Measurements from ENCODE around the gene DLL1.

The DLL1 gene

GRCh38 chr6:170264086-170264485 lies 26.8 kb downstream of the DLL1 start:
- ATAC-seq (ENCODE audit: insufficient read depth, low read depth) = no peak

GRCh38 chr6:170263410-170263809 lies 27.5 kb downstream of the DLL1 start:
- TF ChIP-seq EZH2 (IDR thresholded peaks at IDR 0.05; ENCODE audit: borderline replicate concordance, low read depth, low read length, severe bottlenecking) = no peak
- TF ChIP-seq CTCF (IDR thresholded peaks at IDR 0.05; ENCODE audit: borderline replicate concordance, extremely low read depth, low read length, poor library complexity, severe bottlenecking) = no peak
- no peaks in the 10 kb centered on the region for H3K27me3 ChIP-seq (ENCODE audit: insufficient read depth, low read length, poor library complexity)
- DNase-seq = no peak

More at GRCh38 chr6:170264086-170264485, 26.8 kb downstream of the DLL1 start:
- Histone ChIP-seq H3K4me3 (ENCODE audit: low read depth in 1 of 2, low read length in 2 of 2) (no peak overlapping the region), H3K9ac (ENCODE audit: low read depth, low read length) (no peak overlapping the region), H4K20me1 (ENCODE audit: insufficient read depth, low read length) (no peaks in the 10 kb centered on the region; the same call in 1 of the 2 replicates), H2AFZ (ENCODE audit: low read depth, low read length) (no peak overlapping the region), H3K4me1 (ENCODE audit: insufficient read depth, low read length) (no peaks in the 10 kb centered on the region), H3K27ac (ENCODE audit: low read length) (no peak overlapping the region), H3K27me3 (ENCODE audit: insufficient read depth, low read length, poor library complexity) (no peaks in the 10 kb centered on the region), H3K79me2 (ENCODE audit: insufficient read depth, low read length) (no peaks in the 10 kb centered on the region), H3K36me3 (ENCODE audit: insufficient read depth, low read length) (no peaks in the 10 kb centered on the region), H3K4me2 (ENCODE audit: insufficient read depth, low read length) (no peak overlapping the region), H3K9me3 (ENCODE audit: insufficient read depth, low read length, severe bottlenecking) (no peaks in the 10 kb centered on the region)
- TF ChIP-seq EZH2 (IDR thresholded peaks at IDR 0.05; ENCODE audit: borderline replicate concordance, low read depth, low read length, severe bottlenecking) = no peak
- no peak for TF ChIP-seq CTCF (IDR thresholded peaks at IDR 0.05; ENCODE audit: borderline replicate concordance, extremely low read depth, low read length, poor library complexity, severe bottlenecking)
- no peak for DNase-seq

GRCh38 chr6:170262489-170263088 lies 28.3 kb downstream of the DLL1 start:
- Histone ChIP-seq H3K36me3 (ENCODE audit: insufficient read depth, low read length) (no peaks in the 10 kb centered on the region), H3K9ac (ENCODE audit: low read depth, low read length) (no peak overlapping the region)
- TF ChIP-seq CTCF (IDR thresholded peaks at IDR 0.05; ENCODE audit: borderline replicate concordance, extremely low read depth, low read length, poor library complexity, severe bottlenecking) (no peak), EZH2 (IDR thresholded peaks at IDR 0.05; ENCODE audit: borderline replicate concordance, low read depth, low read length, severe bottlenecking) (no peak)

More at GRCh38 chr6:170263410-170263809, 27.5 kb downstream of the DLL1 start:
- H3K79me2 ChIP-seq (ENCODE audit: insufficient read depth, low read length) = no peaks in the 10 kb centered on the region
- H3K9ac ChIP-seq (ENCODE audit: low read depth, low read length) = no peak overlapping the region
- H3K4me2 ChIP-seq (ENCODE audit: insufficient read depth, low read length) = no peak overlapping the region
- no peaks in the 10 kb centered on the region for H3K9me3 ChIP-seq (ENCODE audit: insufficient read depth, low read length, severe bottlenecking)
- H3K4me3 ChIP-seq (ENCODE audit: low read depth in 1 of 2, low read length in 2 of 2) = no peak overlapping the region
- no peak overlapping the region for H2AFZ ChIP-seq (ENCODE audit: low read depth, low read length)
- H4K20me1 ChIP-seq (ENCODE audit: insufficient read depth, low read length) = no peaks in the 10 kb centered on the region; the same call in 1 of the 2 replicates
- no peak for ATAC-seq (ENCODE audit: insufficient read depth, low read depth)
- no peak overlapping the region for H3K27ac ChIP-seq (ENCODE audit: low read length)
- H3K4me1 ChIP-seq (ENCODE audit: insufficient read depth, low read length) = no peaks in the 10 kb centered on the region
- H3K36me3 ChIP-seq (ENCODE audit: insufficient read depth, low read length) = no peaks in the 10 kb centered on the region

More at GRCh38 chr6:170262489-170263088, 28.3 kb downstream of the DLL1 start:
- H3K27ac ChIP-seq (ENCODE audit: low read length) = no peak overlapping the region
- ATAC-seq (ENCODE audit: insufficient read depth, low read depth) (no peak), DNase-seq (no peak)
- H3K9me3 ChIP-seq (ENCODE audit: insufficient read depth, low read length, severe bottlenecking) = no peaks in the 10 kb centered on the region
- H3K27me3 ChIP-seq (ENCODE audit: insufficient read depth, low read length, poor library complexity) = no peaks in the 10 kb centered on the region
- no peak overlapping the region for H2AFZ ChIP-seq (ENCODE audit: low read depth, low read length)
- no peak overlapping the region for H3K4me2 ChIP-seq (ENCODE audit: insufficient read depth, low read length)
- no peaks in the 10 kb centered on the region for H3K79me2 ChIP-seq (ENCODE audit: insufficient read depth, low read length)
- no peak overlapping the region for H3K4me3 ChIP-seq (ENCODE audit: low read depth in 1 of 2, low read length in 2 of 2)
- H4K20me1 ChIP-seq (ENCODE audit: insufficient read depth, low read length) = no peaks in the 10 kb centered on the region
- H3K4me1 ChIP-seq (ENCODE audit: insufficient read depth, low read length) = no peaks in the 10 kb centered on the region

Measured in DND-41 (cell line).